SK-N-MC (cell line): Measurements from ENCODE around the gene ADIPOR2.

Source experiments
- EZH2 ChIP-seq: fragments of 200-600 bp; sonication (generic); IDR thresholded peaks from one replicate; pipeline ENCODE4 v1.6.1; 2017; ENCODE audit warnings: antibody characterized with exemption
- POLR2AphosphoS5 ChIP-seq: IDR thresholded peaks from 2 replicates; pipeline ENCODE4 v1.6.1; 2012; ENCODE audit warnings: mild to moderate bottlenecking, low read depth, low read length, borderline replicate concordance

DNA sequence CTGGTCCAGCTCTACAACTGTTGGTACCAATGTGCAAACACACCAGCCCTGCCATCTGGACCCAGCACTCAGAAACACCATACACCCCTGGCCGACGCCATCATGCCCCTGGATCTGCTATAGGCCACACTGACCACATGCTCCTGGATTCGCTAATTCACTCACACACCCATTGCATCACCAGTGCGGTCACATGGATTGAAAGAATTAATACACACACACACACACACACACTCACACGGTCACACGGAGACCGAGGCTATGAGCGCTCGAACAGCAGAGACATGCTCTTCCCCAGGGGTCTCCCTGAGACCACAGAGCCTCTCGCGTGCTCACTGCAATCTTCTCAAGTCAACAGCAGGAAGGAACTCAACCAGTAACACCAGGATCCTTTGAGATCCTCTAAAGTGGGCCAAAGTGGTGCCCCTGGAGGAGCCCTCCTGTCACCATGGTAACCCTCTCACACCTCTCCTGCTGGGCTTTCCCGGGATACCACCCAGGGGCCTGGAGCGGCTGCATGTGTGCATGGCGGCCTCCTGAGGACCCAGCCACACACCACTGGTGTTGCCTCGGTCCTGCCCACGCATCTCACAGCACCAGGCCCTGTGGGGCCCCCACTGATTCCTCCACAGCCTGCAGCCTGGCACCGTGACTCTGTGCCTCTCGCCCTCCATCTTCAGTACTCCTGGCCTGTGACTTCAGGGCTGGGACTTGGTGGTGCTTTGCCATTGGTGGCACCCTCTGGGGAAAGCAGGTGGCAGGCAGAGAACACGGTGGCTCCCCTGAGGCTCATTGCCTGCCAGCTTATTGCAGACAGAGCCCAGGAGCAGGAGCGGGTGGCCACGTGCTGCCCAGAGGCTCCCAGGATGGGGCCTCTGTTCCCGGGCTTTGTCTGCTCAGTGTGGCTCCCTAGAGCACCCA, 144.6 kb downstream of the ADIPOR2 start:
- TF ChIP-seq EZH2 = no peak
- no peak for TF ChIP-seq POLR2AphosphoS5
